Hepatocyte (in vitro differentiated cells): ENCODE results near the gene ADORA1.

Experiments used
- CTCF ChIP-seq: fragments of 200-600 bp; sonication (generic); IDR thresholded peaks from 2 replicates; pipeline ENCODE4 v1.5.1; 2016; ENCODE audit warnings: antibody characterized with exemption, mild to moderate bottlenecking; ENCODE audit not compliant: poor library complexity
- EZH2 ChIP-seq: fragments of 200-600 bp; sonication (generic); IDR thresholded peaks from 2 replicates; pipeline ENCODE4 v1.6.1; 2016; ENCODE audit warnings: antibody characterized with exemption, mild to moderate bottlenecking, borderline replicate concordance
- EZH2phosphoT487 ChIP-seq: fragments of 200-600 bp; sonication (generic); IDR thresholded peaks from one replicate; pipeline ENCODE4 v1.6.1; 2018; ENCODE audit warnings: antibody characterized with exemption, mild to moderate bottlenecking, low read depth, moderate library complexity; ENCODE audit not compliant: unreplicated experiment, severe bottlenecking

- TF ChIP-seq CTCF (no peak), EZH2phosphoT487 (no peak), EZH2 (no peak)
Observed at GRCh38 chr1:203083463-203083921, 44.0 kb upstream of the ADORA1 start.
